Neural cell (in vitro differentiated cells): ENCODE data around the gene SRGAP3. TPM values are rescaled to one million over a fixed set of nuclear protein-coding genes. Genes with fewer than 3 reads are reported as not detected.

ENCODE experiments used
- H2AFZ ChIP-seq: fragments of 200-600, 300-800 bp; sonication (generic), shearing (Covaris generic); 2 replicates; pipeline ENCODE4 v1.6.0; 2014; ENCODE audit warnings: low read depth, mild to moderate bottlenecking, antibody characterized with exemption, low read length, moderate library complexity
- H3F3A ChIP-seq: fragments of 200-600 bp; shearing (Covaris generic); 2 replicates; pipeline ENCODE4 v1.6.1; 2016; ENCODE audit warnings: mild to moderate bottlenecking, moderate library complexity, mixed read lengths, antibody characterized with exemption, low read length; ENCODE audit not compliant: insufficient read depth, poor library complexity, severe bottlenecking
- H3K27ac ChIP-seq: fragments of 200-600, 300-800 bp; sonication (generic), shearing (Covaris generic); 2 replicates; pipeline ENCODE4 v1.5.1; 2014; ENCODE audit warnings: mild to moderate bottlenecking, low read length, moderate library complexity
- H3K27me3 ChIP-seq: fragments of 300-800, 200-600 bp; sonication (generic), shearing (Covaris generic); 2 replicates; pipeline ENCODE4 v1.6.0; 2014; ENCODE audit warnings: mild to moderate bottlenecking, low read depth, low read length, moderate library complexity; ENCODE audit not compliant: insufficient read depth
- H3K36me3 ChIP-seq: fragments of 300-800, 200-600 bp; sonication (generic), shearing (Covaris generic); 2 replicates; pipeline ENCODE4 v1.5.1; 2014; ENCODE audit warnings: mild to moderate bottlenecking, antibody characterized with exemption, low read length, moderate library complexity; ENCODE audit not compliant: insufficient read depth
- H3K4me2 ChIP-seq: fragments of 300-800, 200-600 bp; sonication (generic), shearing (Covaris generic); 2 replicates; pipeline ENCODE4 v1.6.0; 2014; ENCODE audit warnings: mild to moderate bottlenecking, low read length
- H3K4me3 ChIP-seq: fragments of 300-800, 200-600 bp; sonication (generic), shearing (Covaris generic); 2 replicates; pipeline ENCODE4 v1.5.1; 2014; ENCODE audit warnings: mild to moderate bottlenecking, low read length, moderate library complexity
- H3K79me2 ChIP-seq: fragments of 200-600 bp; shearing (Covaris generic); replicated peaks from 2 replicates; pipeline ENCODE4 v1.6.0; 2014; ENCODE audit warnings: mild to moderate bottlenecking, low read length, moderate library complexity; ENCODE audit not compliant: insufficient read depth
- H3K9ac ChIP-seq: fragments of 300-800, 200-600 bp; sonication (generic), shearing (Covaris generic); 2 replicates; pipeline ENCODE4 v1.6.1; 2016; ENCODE audit warnings: mild to moderate bottlenecking, low read length, mixed read lengths
- H3K9me2 ChIP-seq: fragments of 200-600 bp; shearing (Covaris generic); 2 replicates; pipeline ENCODE4 v1.6.1; 2016; ENCODE audit warnings: mild to moderate bottlenecking, low read length, mixed read lengths; ENCODE audit not compliant: insufficient read depth
- H3K9me3 ChIP-seq: fragments of 200-600, 300-800 bp; sonication (generic), shearing (Covaris generic); 2 replicates; pipeline ENCODE4 v1.6.1; 2016; ENCODE audit warnings: mild to moderate bottlenecking, mixed run types, low read length, moderate library complexity, mixed read lengths
- H4K20me1 ChIP-seq: fragments of 200-600 bp; shearing (Covaris generic); 2 replicates; pipeline ENCODE4 v1.6.1; 2016; ENCODE audit warnings: mild to moderate bottlenecking, mixed run types; ENCODE audit not compliant: insufficient read depth
- EP300 ChIP-seq: fragments of 450-650 bp; conservative IDR thresholded peaks from 2 replicates; pipeline ENCODE4 v1.6.1; 2014; ENCODE audit warnings: antibody characterized with exemption, mild to moderate bottlenecking, moderate library complexity; ENCODE audit not compliant: poor library complexity, severe bottlenecking
- EZH2 ChIP-seq: fragments of 200-600, 300-800 bp; shearing (Covaris generic), sonication (generic); IDR thresholded peaks from 2 replicates; pipeline ENCODE4 v1.6.1; 2014; ENCODE audit warnings: antibody characterized with exemption, low read length, borderline replicate concordance, mild to moderate bottlenecking; ENCODE audit not compliant: insufficient read depth, poor library complexity, severe bottlenecking
- MXI1 ChIP-seq: fragments of 450-650 bp; conservative IDR thresholded peaks from 2 replicates; pipeline ENCODE4 v1.6.1; 2014; ENCODE audit warnings: antibody characterized with exemption, mild to moderate bottlenecking; ENCODE audit not compliant: poor library complexity, severe bottlenecking
- POLR2AphosphoS5 ChIP-seq: IDR thresholded peaks from 2 replicates; pipeline ENCODE4 v1.6.1; 2012
- RAD21 ChIP-seq: fragments of 450-650 bp; conservative IDR thresholded peaks from 2 replicates; pipeline ENCODE4 v1.6.1; 2014; ENCODE audit warnings: antibody characterized with exemption, mild to moderate bottlenecking, moderate library complexity
- SMC3 ChIP-seq: fragments of 450-650 bp; conservative IDR thresholded peaks from 2 replicates; pipeline ENCODE4 v1.6.1; 2014; ENCODE audit warnings: antibody characterized with exemption, mild to moderate bottlenecking, moderate library complexity; ENCODE audit not compliant: poor library complexity
- TAF1 ChIP-seq: IDR thresholded peaks from 2 replicates; pipeline ENCODE4 v1.6.1; 2012; ENCODE audit warnings: low read depth
- polyA plus RNA-seq: library from polyadenylated mRNA; depleted of rRNA; stranded (reverse); fragments of >200 nt; gene quantifications from 2 replicates; pipeline ENCODE4 v1.2.3, GENCODE V29; 2014
- TF ChIP-seq, protein P1 (sequence below): fragments of 450-650 bp; IDR thresholded peaks from 2 replicates; pipeline ENCODE4 v1.5.1; 2014; ENCODE audit warnings: antibody characterized with exemption, mild to moderate bottlenecking, moderate library complexity; ENCODE audit not compliant: poor library complexity, severe bottlenecking
- TF ChIP-seq, protein P2 (sequence below): IDR thresholded peaks from 2 replicates; pipeline ENCODE4 v1.6.1; 2012; ENCODE audit warnings: borderline replicate concordance

SRGAP3 gene
- polyA plus RNA-seq, 1 donor from 2014 or later, result 31.5 TPM

DNA sequence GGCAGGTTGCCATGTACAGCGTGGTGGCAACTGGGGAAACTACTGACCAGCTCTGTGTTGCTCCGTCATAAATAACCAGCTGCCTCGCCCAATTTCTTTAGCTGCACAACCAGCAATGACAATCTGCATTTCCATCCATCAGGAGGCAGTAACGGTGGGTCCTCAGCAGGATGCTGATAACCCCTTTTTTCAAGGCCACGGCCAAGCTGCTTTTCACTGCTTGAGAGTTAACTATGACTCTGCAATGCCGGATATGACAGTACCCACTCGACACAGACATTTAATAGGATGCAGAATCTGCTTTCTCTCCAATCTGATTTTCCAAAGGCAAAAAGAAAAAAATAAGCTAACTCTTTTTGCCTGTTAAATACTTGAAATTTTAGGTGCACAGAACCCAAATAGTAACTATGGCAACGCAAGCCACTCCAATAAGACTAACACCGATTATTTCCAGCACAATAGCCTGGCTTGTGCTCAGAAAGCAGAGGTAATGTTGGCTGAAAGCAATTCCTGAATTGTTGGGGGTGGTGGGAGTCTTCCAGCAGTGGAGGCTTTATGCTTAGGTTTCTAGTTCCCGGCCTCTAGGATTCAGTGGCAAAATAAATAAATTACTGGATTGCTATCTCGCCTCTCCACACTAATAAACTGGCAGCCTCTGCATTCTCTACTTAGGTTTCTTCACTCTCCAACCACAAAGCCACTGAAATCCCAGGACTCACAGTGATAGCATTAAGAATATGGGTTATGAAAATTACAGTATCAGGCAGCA, 31.2 kb upstream of the SRGAP3 start:
- Histone ChIP-seq H3K79me2 (no peaks in the 10 kb centered on the region), H3F3A (no peaks in the 10 kb centered on the region), H2AFZ (peak overlapping the region; percentile 29), H3K27ac (peak overlapping the region; percentile 69), H3K4me3 (peak overlapping the region; percentile 51), H3K9me2 (no peaks in the 10 kb centered on the region), H3K27me3 (no peaks in the 10 kb centered on the region), H3K9me3 (no peaks in the 10 kb centered on the region), H3K9ac (peak overlapping the region; percentile 55), H3K4me2 (peak overlapping the region; percentile 50), H3K36me3 (no peaks in the 10 kb centered on the region), H4K20me1 (no peaks in the 10 kb centered on the region)
- TF ChIP-seq POLR2AphosphoS5 (peak; percentile 45), EZH2 (no peak), EP300 (peak; percentile 45), RAD21 (peak; percentile 37), TAF1 (no peak), MXI1 (peak; percentile 11), SMC3 (peak; percentile 48)
- TF ChIP-seq, protein P1, sequence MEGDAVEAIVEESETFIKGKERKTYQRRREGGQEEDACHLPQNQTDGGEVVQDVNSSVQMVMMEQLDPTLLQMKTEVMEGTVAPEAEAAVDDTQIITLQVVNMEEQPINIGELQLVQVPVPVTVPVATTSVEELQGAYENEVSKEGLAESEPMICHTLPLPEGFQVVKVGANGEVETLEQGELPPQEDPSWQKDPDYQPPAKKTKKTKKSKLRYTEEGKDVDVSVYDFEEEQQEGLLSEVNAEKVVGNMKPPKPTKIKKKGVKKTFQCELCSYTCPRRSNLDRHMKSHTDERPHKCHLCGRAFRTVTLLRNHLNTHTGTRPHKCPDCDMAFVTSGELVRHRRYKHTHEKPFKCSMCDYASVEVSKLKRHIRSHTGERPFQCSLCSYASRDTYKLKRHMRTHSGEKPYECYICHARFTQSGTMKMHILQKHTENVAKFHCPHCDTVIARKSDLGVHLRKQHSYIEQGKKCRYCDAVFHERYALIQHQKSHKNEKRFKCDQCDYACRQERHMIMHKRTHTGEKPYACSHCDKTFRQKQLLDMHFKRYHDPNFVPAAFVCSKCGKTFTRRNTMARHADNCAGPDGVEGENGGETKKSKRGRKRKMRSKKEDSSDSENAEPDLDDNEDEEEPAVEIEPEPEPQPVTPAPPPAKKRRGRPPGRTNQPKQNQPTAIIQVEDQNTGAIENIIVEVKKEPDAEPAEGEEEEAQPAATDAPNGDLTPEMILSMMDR, result peak; percentile 59
- TF ChIP-seq, protein P2, sequence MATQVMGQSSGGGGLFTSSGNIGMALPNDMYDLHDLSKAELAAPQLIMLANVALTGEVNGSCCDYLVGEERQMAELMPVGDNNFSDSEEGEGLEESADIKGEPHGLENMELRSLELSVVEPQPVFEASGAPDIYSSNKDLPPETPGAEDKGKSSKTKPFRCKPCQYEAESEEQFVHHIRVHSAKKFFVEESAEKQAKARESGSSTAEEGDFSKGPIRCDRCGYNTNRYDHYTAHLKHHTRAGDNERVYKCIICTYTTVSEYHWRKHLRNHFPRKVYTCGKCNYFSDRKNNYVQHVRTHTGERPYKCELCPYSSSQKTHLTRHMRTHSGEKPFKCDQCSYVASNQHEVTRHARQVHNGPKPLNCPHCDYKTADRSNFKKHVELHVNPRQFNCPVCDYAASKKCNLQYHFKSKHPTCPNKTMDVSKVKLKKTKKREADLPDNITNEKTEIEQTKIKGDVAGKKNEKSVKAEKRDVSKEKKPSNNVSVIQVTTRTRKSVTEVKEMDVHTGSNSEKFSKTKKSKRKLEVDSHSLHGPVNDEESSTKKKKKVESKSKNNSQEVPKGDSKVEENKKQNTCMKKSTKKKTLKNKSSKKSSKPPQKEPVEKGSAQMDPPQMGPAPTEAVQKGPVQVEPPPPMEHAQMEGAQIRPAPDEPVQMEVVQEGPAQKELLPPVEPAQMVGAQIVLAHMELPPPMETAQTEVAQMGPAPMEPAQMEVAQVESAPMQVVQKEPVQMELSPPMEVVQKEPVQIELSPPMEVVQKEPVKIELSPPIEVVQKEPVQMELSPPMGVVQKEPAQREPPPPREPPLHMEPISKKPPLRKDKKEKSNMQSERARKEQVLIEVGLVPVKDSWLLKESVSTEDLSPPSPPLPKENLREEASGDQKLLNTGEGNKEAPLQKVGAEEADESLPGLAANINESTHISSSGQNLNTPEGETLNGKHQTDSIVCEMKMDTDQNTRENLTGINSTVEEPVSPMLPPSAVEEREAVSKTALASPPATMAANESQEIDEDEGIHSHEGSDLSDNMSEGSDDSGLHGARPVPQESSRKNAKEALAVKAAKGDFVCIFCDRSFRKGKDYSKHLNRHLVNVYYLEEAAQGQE, result peak; percentile 58

DNA sequence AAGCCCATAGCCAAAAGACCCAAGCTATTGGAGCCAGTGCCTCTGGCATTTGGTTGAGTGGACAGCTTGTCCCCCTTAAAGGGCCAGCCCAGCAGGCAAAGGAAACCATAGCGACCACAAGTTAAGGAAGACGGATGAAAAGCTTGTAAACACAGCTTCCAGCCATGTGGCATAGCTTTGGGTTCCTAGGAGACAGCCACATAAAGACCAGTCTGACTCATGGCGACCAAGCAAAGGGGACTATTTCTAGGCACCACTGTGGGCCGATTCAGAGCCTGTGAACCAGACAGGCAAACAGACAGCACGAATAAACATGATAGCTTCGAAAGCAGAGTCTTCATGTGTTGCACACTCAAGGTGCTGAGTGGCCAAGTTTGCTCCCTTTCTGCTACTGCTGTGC, 30.5 kb upstream of the SRGAP3 start:
- Histone ChIP-seq H3K9me2 (no peaks in the 10 kb centered on the region), H3F3A (no peaks in the 10 kb centered on the region), H3K79me2 (no peaks in the 10 kb centered on the region), H3K4me2 (no peak overlapping the region), H2AFZ (no peak overlapping the region), H3K9ac (no peak overlapping the region), H3K9me3 (no peaks in the 10 kb centered on the region), H3K27me3 (no peaks in the 10 kb centered on the region), H3K36me3 (no peaks in the 10 kb centered on the region), H3K4me3 (peak overlapping the region; percentile 51), H4K20me1 (no peaks in the 10 kb centered on the region), H3K27ac (peak overlapping the region; percentile 69)
- TF ChIP-seq EP300 (no peak), POLR2AphosphoS5 (no peak)
